ENCODE results near the gene FJX1. TPM values are rescaled to one million over a fixed set of nuclear protein-coding genes. Genes with fewer than 3 reads are reported as not detected.

Gene FJX1
- total RNA-seq, 1 donor from 2014 or later: 7.4 TPM

Other genes starting within 250 kb of the FJX1 start
- gene SLC1A2, start 198.9 kb upstream of the FJX1 start, total RNA-seq: 4.7 TPM
- 46.7 TPM for gene PAMR1, start 92.8 kb upstream of the FJX1 start, total RNA-seq
- 27.7 TPM for gene TRIM44, start 44.3 kb downstream of the FJX1 start, total RNA-seq

Data from vagina (tissue), 1 donor.